IMR-90 (cell line): ENCODE measurements around the gene ZSCAN16. TPM values are rescaled to one million over a fixed set of nuclear protein-coding genes. Genes with fewer than 3 reads are reported as not detected.
A peak's percentile ranks its signal among the peaks of the same experiment; 100 is the strongest.

Experiments used
- ATAC-seq: fragments of 200-7000 bp; cut with Tn5 transposase; 2 replicates; pipeline ENCODE4 v1.9.1; 2020; ENCODE audit warnings: low read depth, mild to moderate bottlenecking, moderate library complexity
- BruUV-seq: library from RNA; stranded (reverse); fragments of 400-500 nt; replicated peaks from 2 replicates; lab custom pipeline; 2021; lab: Mats Ljungman, UMichigan
- CTCF ChIA-PET: fragments of 300-600 bp; formaldehyde crosslinking; extraction: SDS; loops from one replicate; lab custom pipeline; 2021; ENCODE audit warnings: antibody characterized with exemption; lab: Yijun Ruan, JAX
- POLR2A ChIA-PET: fragments of 300-600 bp; sonication (Branson Sonifier 250); formaldehyde crosslinking; loops from one replicate; lab custom pipeline; 2022; ENCODE audit warnings: antibody characterized with exemption; ENCODE audit not compliant: unreplicated experiment; lab: Charles Lee
- DNase-seq: peaks from one replicate; pipeline ENCODE4 v3.0.0; 2013
- H2AFZ ChIP-seq: replicated peaks from 2 replicates; pipeline ENCODE3; 2013; ENCODE audit warnings: low read length, mild to moderate bottlenecking; ENCODE audit not compliant: poor library complexity
- H2AK5ac ChIP-seq: 2 replicates; pipeline ENCODE4 v1.6.1; 2013; ENCODE audit warnings: low read depth, low read length, inconsistent platforms
- H2AK9ac ChIP-seq: replicated peaks from 2 replicates; pipeline ENCODE3; 2013; ENCODE audit warnings: mild to moderate bottlenecking, low read depth, low read length, moderate library complexity; ENCODE audit not compliant: poor library complexity
- H2BK120ac ChIP-seq: 2 replicates; pipeline ENCODE4 v1.6.1; 2013; ENCODE audit warnings: low read depth, low read length, inconsistent platforms
- H2BK15ac ChIP-seq: 3 replicates; pipeline ENCODE4 v1.6.1; 2013; ENCODE audit warnings: low read depth, low read length, inconsistent platforms
- H2BK20ac ChIP-seq: 2 replicates; pipeline ENCODE4 v1.6.1; 2013; ENCODE audit warnings: low read depth, mild to moderate bottlenecking, inconsistent platforms, low read length, moderate library complexity
- H2BK5ac ChIP-seq: 2 replicates; pipeline ENCODE4 v1.6.1; 2013; ENCODE audit warnings: mild to moderate bottlenecking, low read depth, low read length, inconsistent platforms; ENCODE audit not compliant: poor library complexity, severe bottlenecking
- H3K14ac ChIP-seq: replicated peaks from 2 replicates; pipeline ENCODE4 v1.6.1; 2013; ENCODE audit warnings: low read depth, low read length, inconsistent platforms
- H3K18ac ChIP-seq: 2 replicates; pipeline ENCODE4 v1.6.1; 2013; ENCODE audit warnings: low read depth, low read length, control low read depth
- H3K23ac ChIP-seq: 2 replicates; pipeline ENCODE4 v1.6.1; 2013; ENCODE audit warnings: low read depth, low read length, inconsistent platforms
- H3K27ac ChIP-seq: 2 replicates; pipeline ENCODE4 v1.5.1; 2013; ENCODE audit warnings: mild to moderate bottlenecking, control low read depth, low read length; ENCODE audit not compliant: insufficient read depth
- H3K27me3 ChIP-seq: 2 replicates; pipeline ENCODE4 v1.6.1; 2013; ENCODE audit warnings: low read length; ENCODE audit not compliant: control insufficient read depth, insufficient read depth
- H3K36me3 ChIP-seq: 2 replicates; pipeline ENCODE4 v1.6.1; 2013; ENCODE audit warnings: low read length, mixed read lengths; ENCODE audit not compliant: control insufficient read depth, insufficient read depth
- H3K4ac ChIP-seq: 2 replicates; pipeline ENCODE4 v1.6.1; 2013; ENCODE audit warnings: low read depth, low read length, inconsistent platforms
- H3K4me1 ChIP-seq: 2 replicates; pipeline ENCODE4 v1.6.1; 2013; ENCODE audit warnings: low read length, mixed read lengths; ENCODE audit not compliant: control insufficient read depth, insufficient read depth
- H3K4me2 ChIP-seq: 2 replicates; pipeline ENCODE4 v1.6.1; 2013; ENCODE audit warnings: low read depth, mild to moderate bottlenecking, control low read depth, low read length, moderate library complexity
- H3K4me3 ChIP-seq: 2 replicates; pipeline ENCODE4 v1.5.1; 2013; ENCODE audit warnings: low read depth, mild to moderate bottlenecking, control low read depth, low read length, moderate library complexity; ENCODE audit not compliant: insufficient read depth
- H3K56ac ChIP-seq: 2 replicates; pipeline ENCODE4 v1.6.1; 2013; ENCODE audit warnings: low read length, inconsistent platforms; ENCODE audit not compliant: insufficient read depth; ENCODE audit errors: extremely low read depth
- H3K79me1 ChIP-seq, 2 experiments: 2 replicates each; pipeline ENCODE4 v1.6.1; 2013; ENCODE audit warnings: low read length in 2 of 2, inconsistent platforms in 1 of 2, low read depth in 1 of 2
- H3K9ac ChIP-seq: 2 replicates; pipeline ENCODE4 v1.6.1; 2013; ENCODE audit warnings: low read depth, low read length, control low read depth
- H3K9me1 ChIP-seq: 2 replicates; pipeline ENCODE4 v1.6.1; 2013; ENCODE audit warnings: low read length, inconsistent platforms; ENCODE audit not compliant: insufficient read depth
- H3K9me3 ChIP-seq: 2 replicates; pipeline ENCODE4 v1.6.1; 2013; ENCODE audit warnings: low read length; ENCODE audit not compliant: control insufficient read depth, insufficient read depth
- H4K20me1 ChIP-seq: 2 replicates; pipeline ENCODE4 v1.6.1; 2013; ENCODE audit warnings: low read length, inconsistent platforms; ENCODE audit not compliant: insufficient read depth
- H4K5ac ChIP-seq: 2 replicates; pipeline ENCODE4 v1.6.1; 2013; ENCODE audit warnings: mild to moderate bottlenecking, low read depth, low read length, control low read depth
- H4K8ac ChIP-seq, 2 experiments: 2 replicates each; pipeline ENCODE4 v1.6.1; 2013; ENCODE audit warnings: low read depth in 2 of 2, low read length in 2 of 2, control low read depth in 1 of 2, inconsistent platforms in 1 of 2
- H4K91ac ChIP-seq: 2 replicates; pipeline ENCODE4 v1.6.1; 2013; ENCODE audit warnings: low read depth, low read length, inconsistent platforms; ENCODE audit not compliant: insufficient read depth
- CEBPB ChIP-seq: IDR thresholded peaks from 2 replicates; pipeline ENCODE4 v1.6.1; 2012; ENCODE audit warnings: low read depth, low read length, improper control_type of control experiment
- CHD1 ChIP-seq: IDR thresholded peaks from 2 replicates; pipeline ENCODE4 v1.6.1; 2012; ENCODE audit warnings: low read depth, low read length, improper control_type of control experiment
- CTCF ChIP-seq: conservative IDR thresholded peaks from 2 replicates; pipeline ENCODE4 v1.5.1; 2012; ENCODE audit warnings: mild to moderate bottlenecking, low read depth, low read length, improper control_type of control experiment
- POLR2A ChIP-seq: IDR thresholded peaks from 2 replicates; pipeline ENCODE4 v1.6.1; 2012; ENCODE audit warnings: mild to moderate bottlenecking, low read depth, low read length
- RAD21 ChIP-seq: IDR thresholded peaks from 2 replicates; pipeline ENCODE4 v1.6.1; 2012; ENCODE audit warnings: low read length, improper control_type of control experiment
- SMC3 ChIP-seq: fragments of 150-350 bp; IDR thresholded peaks from 2 replicates; pipeline ENCODE4 v1.6.1; 2016; ENCODE audit warnings: low read depth, mild to moderate bottlenecking, antibody characterized with exemption, low read length, moderate library complexity
- WGBS, 2 experiments: methylation state at CpG; one replicate each; pipeline versions ENCODE4 v1.1.5 to v1.1.7; 2013; ENCODE audit warnings: missing lambda C conversion rate in 2 of 2; ENCODE audit not compliant: insufficient read length in 1 of 2; ENCODE audit errors: extremely low coverage in 2 of 2; 5-methylcytosine and 5-hydroxymethylcytosine counted together
- dilution Hi-C: fragments of 300-500 bp; cut with HindIII; formaldehyde crosslinking; loops from one replicate; pipeline ENCODE4 v1.14.3; 2018; ENCODE audit warnings: low sequenced_read_pairs; ENCODE audit not compliant: unreplicated experiment
- in situ Hi-C: fragments of 300-500 bp; cut with MboI; formaldehyde crosslinking; loops from 3 replicates; pipeline ENCODE4 v1.14.3; 2019; ENCODE audit warnings: low sequenced_read_pairs, inconsistent platforms, mixed read lengths
- intact Hi-C: fragments of 100-400 bp; cut with micrococcal nuclease; formaldehyde crosslinking; loops from 2 replicates; pipeline ENCODE4 v1.10.0; 2022
- polyA plus RNA-seq, 3 experiments: library from polyadenylated mRNA; depleted of rRNA; stranded (reverse); fragments of >200 nt; gene quantifications; 2 replicates each; pipeline ENCODE4 v1.2.3, GENCODE V29; 2012; ENCODE audit warnings: low replicate concordance in 1 of 3
- total RNA-seq: library from RNA; depleted of rRNA; stranded (reverse); fragments of >200 nt; gene quantifications from 2 replicates; pipeline ENCODE4 v1.2.3, GENCODE V29; 2012

Gene ZSCAN16
- total and polyA plus RNA-seq, 2 of the 4 experiments (the other 2 are of a cell fraction), result 1.8 to 3.0 TPM

DNA sequence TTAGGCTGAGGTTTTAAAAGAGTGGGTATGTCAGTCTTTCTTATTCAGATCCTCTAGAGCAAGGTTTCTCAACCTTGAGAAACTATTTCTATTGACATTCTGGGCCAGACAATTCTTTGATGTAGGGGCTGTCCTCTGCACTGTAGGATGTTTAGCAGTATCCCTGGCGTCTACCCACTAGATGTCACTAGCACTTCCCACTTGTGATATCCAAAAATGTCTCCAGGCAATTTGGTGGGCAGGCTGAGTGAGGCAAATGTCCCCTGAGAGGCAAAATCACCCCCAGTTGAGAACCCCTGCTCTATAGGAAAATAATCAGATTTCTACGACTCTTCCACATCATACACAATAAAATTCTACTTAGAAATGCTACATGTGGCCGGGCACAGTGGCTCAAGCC lies 9.6 kb downstream of the ZSCAN16 start:
- intact Hi-C loops, result loop anchor here (1.0 kb wide), 1 partner anchor 222 kb away; no protein-coding TSS in a partner anchor
- ChIA-PET CTCF (no interaction called here), POLR2A (no interaction called here)
- Histone ChIP-seq H3K4me3 (no peak overlapping the region), H3K4me1 (peaks cover 2% of the 10 kb centered on the region; the same call in 1 of the 2 replicates), H3K14ac (no peak overlapping the region), H4K5ac (no peak overlapping the region), H3K56ac (no peak overlapping the region), H2BK5ac (no peak overlapping the region), H4K91ac (no peak overlapping the region), H3K9me3 (no peaks in the 10 kb centered on the region), H3K36me3 (peaks cover 6% of the 10 kb centered on the region), H3K4ac (no peak overlapping the region), H2AFZ (no peak overlapping the region), H2BK120ac (no peak overlapping the region), H4K8ac (no peak overlapping the region), H2AK5ac (no peak overlapping the region), H3K9ac (no peak overlapping the region), H3K9me1 (no peaks in the 10 kb centered on the region), H3K23ac (no peak overlapping the region), H3K4me2 (no peak overlapping the region), H3K79me1 (peaks cover 16 to 47% of the 10 kb centered on the region in 2 experiments), H2BK15ac (no peak overlapping the region), H3K27me3 (no peaks in the 10 kb centered on the region), H4K20me1 (no peaks in the 10 kb centered on the region; the same call in 1 of the 2 replicates), H3K27ac (no peak overlapping the region), H2BK20ac (no peak overlapping the region), H3K18ac (no peak overlapping the region), H2AK9ac (no peak overlapping the region)
- no peak for TF ChIP-seq CEBPB
- no peak for TF ChIP-seq CHD1
- TF ChIP-seq SMC3, result peak; percentile 46
- no peak for TF ChIP-seq POLR2A
- peak; percentile 64 for TF ChIP-seq RAD21
- TF ChIP-seq CTCF, result peak; percentile 54
- DNase-seq (peak; percentile 52), ATAC-seq (no peak)
- in situ Hi-C loops, result loop anchor here (5.0 kb wide), 1 partner anchor 223 kb away; no protein-coding TSS in a partner anchor
- BruUV-seq, result no TSS peak
- dilution Hi-C loops, result no loop called here
- no CpG with 5 or more reads among the region's 3 CpGs for WGBS, 2 experiments
